Mucosa of descending colon (tissue), 3 donors: Measurements from ENCODE around the gene RPS8. TPM values are rescaled to one million over a fixed set of nuclear protein-coding genes. Genes with fewer than 3 reads are reported as not detected.
"Not testable (repeated sequence)": the region's sequence is repeated elsewhere in the genome, so short reads cannot be mapped to it uniquely, and the experiment has no call there.

Experiments
- ATAC-seq: fragments of 200-7000 bp; cut with Tn5 transposase; one replicate; pipeline ENCODE4 v1.9.1; 2020; ENCODE audit warnings: mild to moderate bottlenecking, moderate library complexity
- DNase-seq, 3 donors: peaks; one replicate each; pipeline ENCODE4 v3.0.0-alpha.2; 2020
- H3K36me3 ChIP-seq: fragments of 200-600 bp; one replicate; pipeline ENCODE4 v1.8.0; 2021; ENCODE audit warnings: low read depth, mild to moderate bottlenecking
- H3K4me1 ChIP-seq: fragments of 200-600 bp; one replicate; pipeline ENCODE4 v1.8.0; 2021; ENCODE audit warnings: low read depth, mild to moderate bottlenecking
- H3K4me3 ChIP-seq: fragments of 200-600 bp; one replicate; pipeline ENCODE4 v1.8.0; 2021; ENCODE audit warnings: mild to moderate bottlenecking
- H3K9me3 ChIP-seq: fragments of 200-600 bp; one replicate; pipeline ENCODE4 v1.8.0; 2021; ENCODE audit warnings: mild to moderate bottlenecking
- intact Hi-C, 2 donors: fragments of 100-400 bp; cut with DNase I in 1 of 2; cut with micrococcal nuclease in 1 of 2; formaldehyde crosslinking; loops; one replicate each; pipeline versions ENCODE4 v1.11.0 to v1.11.1; 2022; cut with DNase I, micrococcal nuclease
- total RNA-seq, 3 donors: library from RNA; stranded (reverse); fragmentation: NEBNext Ultra II Directional in 2 of 3; extraction: Animal tissue kit (Norgen Biotek cat#: 25700) in 2 of 3; gene quantifications; one replicate each; pipeline versions ENCODE4 v1.2.1 to v1.2.4, GENCODE V29; 2021 to 2023
- TF ChIP-seq, protein P1 (sequence below): fragments of 200-600 bp; IDR thresholded peaks from one replicate; pipeline ENCODE4 v1.8.0; 2022; ENCODE audit warnings: antibody characterized with exemption, mild to moderate bottlenecking
- donor health status: DM: no; HTN: no; CAD: no; lungs with moderate emphysema.
- donor health status: DM: no; HTN: no; CAD: no.
- donor health status: DM: no; HTN: yes; CAD: no.

Gene RPS8
- total RNA-seq, 3 donors from 2014 or later = 1,308 to 1,364 (median 1,337) TPM

DNA sequence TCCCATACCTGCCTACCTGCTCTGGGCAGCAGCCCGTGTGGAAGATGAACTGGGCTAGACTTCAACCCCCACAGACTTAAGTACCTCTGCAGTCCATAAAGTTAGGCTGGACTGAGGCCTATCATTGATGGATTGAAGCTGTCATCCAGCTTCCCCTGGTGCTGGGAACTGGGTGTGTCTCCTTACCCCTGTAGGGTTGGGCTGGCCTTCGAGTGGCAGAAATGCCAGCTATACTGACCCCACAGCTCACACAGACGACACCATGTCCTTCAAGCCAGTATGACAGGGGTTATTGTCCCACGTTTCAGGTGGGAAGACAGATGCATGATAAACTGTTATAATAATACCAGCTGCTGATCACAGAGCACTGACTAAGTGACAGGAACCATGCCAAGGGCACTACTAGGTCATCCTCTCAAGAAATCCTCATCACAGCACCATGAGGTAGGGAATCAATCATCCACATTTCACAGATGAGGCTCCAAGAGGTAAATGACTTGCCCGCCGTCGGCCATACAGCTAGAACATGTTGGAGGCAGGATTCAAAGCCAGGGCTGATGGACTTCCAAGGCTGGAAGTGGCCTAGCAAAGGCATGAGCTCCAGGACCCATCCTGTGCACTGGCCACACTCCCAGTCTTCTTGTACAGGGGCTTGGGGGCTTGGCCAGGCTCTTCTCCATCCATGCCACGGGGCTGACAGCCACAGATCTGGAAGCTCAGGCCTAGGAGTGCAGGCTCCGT lies 12.9 kb downstream of the RPS8 start, which contains the start of gene BEST4:
Gene BEST4, minus strand, starts transcription at position 51 of the 741 bp plus-strand sequence. CDS start 465 bp downstream, outside the sequence.
- Histone ChIP-seq H3K36me3 (no peaks in the 10 kb centered on the region), H3K4me3 (no peak within 1 kb of the TSS), H3K9me3 (no peaks in the 10 kb centered on the region), H3K4me1 (peaks cover 16% of the 10 kb centered on the region)
- ATAC-seq = no peak
- intact Hi-C loops = loop anchor here in 1 of 2 donors (10.0 kb wide), 1 partner anchor 47 kb away; no protein-coding TSS in a partner anchor
- TF ChIP-seq, protein P1, sequence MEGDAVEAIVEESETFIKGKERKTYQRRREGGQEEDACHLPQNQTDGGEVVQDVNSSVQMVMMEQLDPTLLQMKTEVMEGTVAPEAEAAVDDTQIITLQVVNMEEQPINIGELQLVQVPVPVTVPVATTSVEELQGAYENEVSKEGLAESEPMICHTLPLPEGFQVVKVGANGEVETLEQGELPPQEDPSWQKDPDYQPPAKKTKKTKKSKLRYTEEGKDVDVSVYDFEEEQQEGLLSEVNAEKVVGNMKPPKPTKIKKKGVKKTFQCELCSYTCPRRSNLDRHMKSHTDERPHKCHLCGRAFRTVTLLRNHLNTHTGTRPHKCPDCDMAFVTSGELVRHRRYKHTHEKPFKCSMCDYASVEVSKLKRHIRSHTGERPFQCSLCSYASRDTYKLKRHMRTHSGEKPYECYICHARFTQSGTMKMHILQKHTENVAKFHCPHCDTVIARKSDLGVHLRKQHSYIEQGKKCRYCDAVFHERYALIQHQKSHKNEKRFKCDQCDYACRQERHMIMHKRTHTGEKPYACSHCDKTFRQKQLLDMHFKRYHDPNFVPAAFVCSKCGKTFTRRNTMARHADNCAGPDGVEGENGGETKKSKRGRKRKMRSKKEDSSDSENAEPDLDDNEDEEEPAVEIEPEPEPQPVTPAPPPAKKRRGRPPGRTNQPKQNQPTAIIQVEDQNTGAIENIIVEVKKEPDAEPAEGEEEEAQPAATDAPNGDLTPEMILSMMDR = no peak
- DNase-seq = no peak

GRCh38 chr1:44790968-44791801 lies 15.8 kb downstream of the RPS8 start:
- ATAC-seq = peak; percentile 81
- intact Hi-C loops = loop anchor here in 1 of 2 donors (5.0 to 10.0 kb wide), 2 partner anchors 46 to 224 kb away; partner anchors contain the start of genes HECTD3 and UROD
- peaks cover 4% of the 10 kb centered on the region for H3K4me1 ChIP-seq

DNA sequence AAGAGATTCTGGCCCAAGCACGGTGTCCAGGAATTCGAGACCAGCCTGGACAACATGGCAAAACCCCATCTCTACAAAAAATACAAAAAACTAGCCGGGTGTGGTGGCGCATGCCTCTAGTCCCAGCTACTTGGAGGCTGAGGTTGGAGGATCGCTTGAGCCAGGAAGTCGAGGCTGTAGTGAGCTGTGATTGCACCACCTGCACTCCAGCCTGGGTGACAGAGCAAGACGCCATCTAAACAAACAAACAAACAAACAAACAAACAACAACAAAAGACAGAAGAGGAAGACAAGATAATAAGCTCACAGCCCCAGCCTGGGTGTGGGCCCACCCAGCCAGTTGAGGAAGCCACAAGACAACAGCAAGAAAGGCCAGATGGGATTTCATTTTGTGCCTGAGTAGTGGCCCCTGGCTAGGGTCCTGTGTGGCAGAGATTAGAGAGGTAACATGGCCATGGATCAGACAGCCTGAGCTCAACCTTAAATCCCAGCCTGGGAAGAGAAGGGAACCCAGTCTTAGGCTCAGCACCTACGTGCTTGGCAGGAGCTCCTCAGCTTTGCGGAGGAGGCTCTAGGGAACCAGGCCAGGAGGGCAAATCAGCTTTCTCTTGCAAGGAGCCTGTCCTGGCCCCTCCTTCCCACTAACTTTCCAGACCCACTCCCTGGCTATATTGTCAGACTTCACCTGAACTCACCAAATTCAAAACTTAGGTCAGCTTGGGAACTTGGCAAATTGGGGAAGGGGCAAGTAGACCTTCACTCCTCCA lies 17.6 kb downstream of the RPS8 start:
- H3K9me3 ChIP-seq = no peaks in the 10 kb centered on the region
- intact Hi-C loops = loop anchor here in 1 of 2 donors (5.0 to 10.0 kb wide), 2 partner anchors 44 to 222 kb away; partner anchors contain the start of genes HECTD3 and UROD
- TF ChIP-seq, protein P1 = no peak
- ATAC-seq = no peak
- H3K4me1 ChIP-seq = no peaks in the 10 kb centered on the region
- H3K4me3 ChIP-seq = no peak overlapping the region
- H3K36me3 ChIP-seq = no peaks in the 10 kb centered on the region
- DNase-seq = peak in 1 of 3 donors; percentile 19

More at GRCh38 chr1:44790968-44791801, 15.8 kb downstream of the RPS8 start:
- Histone ChIP-seq H3K9me3 (no peaks in the 10 kb centered on the region), H3K36me3 (no peaks in the 10 kb centered on the region), H3K4me3 (no peak overlapping the region)
- TF ChIP-seq, protein P1 = no peak
- DNase-seq = peak in 2 of 3 donors; percentile 45 to 52

DNA sequence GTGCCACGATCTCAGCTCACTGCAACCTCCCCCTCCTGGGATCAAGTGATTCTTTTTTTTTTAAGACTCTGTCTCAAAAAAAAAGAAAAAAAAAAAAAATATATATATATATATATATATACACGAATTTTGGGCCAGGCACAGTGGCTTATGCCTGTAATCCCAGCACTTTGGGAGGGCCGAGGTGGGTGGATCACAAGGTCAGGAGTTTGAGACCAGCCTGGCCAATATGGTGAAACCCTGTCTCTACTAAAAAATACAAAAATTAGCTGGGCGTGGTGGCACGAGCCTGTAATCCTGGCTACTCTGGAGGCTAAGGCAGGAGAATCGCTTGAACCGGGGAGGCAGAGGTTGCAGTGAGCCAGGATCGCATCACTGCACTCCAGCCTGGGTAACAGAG lies 22.5 kb downstream of the RPS8 start:
- not testable (repeated sequence) for H3K36me3 ChIP-seq, ATAC-seq, H3K9me3 ChIP-seq, H3K4me3 ChIP-seq
- peak in 1 of 3 donors; percentile 44 for DNase-seq
- peaks cover 11% of the 10 kb centered on the region for H3K4me1 ChIP-seq
- intact Hi-C loops = loop anchor here in 1 of 2 donors (10.0 kb wide), 1 partner anchor 217 kb away; the partner anchor contains the start of genes HECTD3 and UROD

- DNase-seq (peak in 2 of 3 donors; percentile 41 to 63), ATAC-seq (no peak)
- TF ChIP-seq, protein P1 = no peak
- no peak overlapping the region for H3K4me3 ChIP-seq
- H3K9me3 ChIP-seq = no peaks in the 10 kb centered on the region
- no peaks in the 10 kb centered on the region for H3K36me3 ChIP-seq
- intact Hi-C loops = loop anchor here in 1 of 2 donors (10.0 kb wide), 1 partner anchor 216 kb away; the partner anchor contains the start of genes HECTD3 and UROD
- H3K4me1 ChIP-seq = peaks cover 11% of the 10 kb centered on the region
Measured at GRCh38 chr1:44798481-44799365, 23.4 kb downstream of the RPS8 start.
